Embryonic facial prominence (tissue), 1 donor: ENCODE results near the gene TMIGD2.
"Not testable (repeated sequence)": the region's sequence is repeated elsewhere in the genome, so short reads cannot be mapped to it uniquely, and the experiment has no call there.

ENCODE experiments used
- DNase-seq: peaks from one replicate; pipeline ENCODE4 v3.0.0-alpha.2; 2016; ENCODE audit errors: extremely low spot score

The TMIGD2 gene

DNA sequence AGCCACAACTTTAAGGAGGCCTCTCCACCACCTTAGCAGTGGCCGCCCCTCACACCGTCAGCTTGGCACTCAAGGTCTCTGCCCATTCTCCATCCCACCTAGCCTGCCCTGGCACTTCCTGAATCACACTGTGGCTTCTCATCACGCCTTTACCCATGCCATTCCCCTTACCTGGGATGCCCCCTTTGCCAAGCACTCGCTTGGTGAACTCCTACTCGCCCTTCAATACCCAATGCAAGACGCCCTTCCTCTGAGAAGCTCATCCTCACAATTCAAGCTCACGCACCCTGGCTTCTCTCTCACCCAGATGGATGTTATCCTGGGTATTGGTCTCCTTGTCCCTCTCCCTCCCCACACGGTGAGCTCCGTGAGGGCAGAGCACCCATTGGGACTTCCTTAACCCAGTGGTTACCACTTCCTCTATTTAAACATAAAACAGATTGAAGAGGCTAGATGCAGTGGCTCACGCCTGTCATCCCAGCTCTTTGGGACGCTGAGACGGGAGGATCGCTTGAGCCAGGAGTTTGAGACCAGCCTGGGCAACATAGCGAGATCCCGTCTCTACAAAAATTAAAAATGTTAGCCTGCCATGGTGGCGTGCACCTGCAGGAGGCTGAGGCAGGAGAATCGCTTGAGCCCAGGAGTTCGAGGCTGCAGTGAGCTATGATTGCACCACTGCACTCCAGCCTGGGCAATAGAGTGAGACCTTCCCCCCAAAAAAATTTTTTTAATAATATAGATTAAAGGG lies 35.8 kb downstream of the TMIGD2 start:
- DNase-seq = no peak

- DNase-seq = no peak
Measured at GRCh38 chr19:4264812-4265211, 37.4 kb downstream of the TMIGD2 start.

DNA sequence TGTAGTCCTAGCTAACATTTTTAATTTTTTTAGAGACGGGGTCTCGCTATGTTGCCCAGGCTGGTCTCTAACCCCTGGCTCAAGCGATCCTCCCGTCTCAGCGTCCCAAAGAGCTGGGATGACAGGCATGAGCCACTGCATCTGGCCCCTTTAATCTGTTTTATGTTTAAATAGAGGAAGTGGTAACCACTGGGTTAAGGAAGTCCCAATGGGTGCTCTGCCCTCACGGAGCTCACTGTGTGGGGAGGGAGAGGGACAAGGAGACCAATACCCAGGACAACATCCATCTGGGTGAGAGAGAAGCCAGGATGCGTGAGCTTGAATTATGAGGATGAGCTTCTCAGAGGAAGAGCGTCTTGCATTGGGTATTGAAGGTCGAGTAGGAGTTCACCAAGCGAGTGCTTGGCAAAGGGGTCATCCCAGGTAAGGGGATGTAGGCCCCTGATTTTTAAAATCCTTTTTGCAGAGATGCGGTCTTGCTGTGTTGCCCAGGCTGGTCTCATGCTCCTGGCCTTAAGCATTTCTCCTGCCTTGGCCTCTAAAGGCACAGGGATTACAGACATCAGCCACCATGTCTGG lies 41.5 kb downstream of the TMIGD2 start:
- DNase-seq = no peak

- DNase-seq = no peak
Measured at GRCh38 chr19:4258181-4258580, 44.0 kb downstream of the TMIGD2 start.

DNA sequence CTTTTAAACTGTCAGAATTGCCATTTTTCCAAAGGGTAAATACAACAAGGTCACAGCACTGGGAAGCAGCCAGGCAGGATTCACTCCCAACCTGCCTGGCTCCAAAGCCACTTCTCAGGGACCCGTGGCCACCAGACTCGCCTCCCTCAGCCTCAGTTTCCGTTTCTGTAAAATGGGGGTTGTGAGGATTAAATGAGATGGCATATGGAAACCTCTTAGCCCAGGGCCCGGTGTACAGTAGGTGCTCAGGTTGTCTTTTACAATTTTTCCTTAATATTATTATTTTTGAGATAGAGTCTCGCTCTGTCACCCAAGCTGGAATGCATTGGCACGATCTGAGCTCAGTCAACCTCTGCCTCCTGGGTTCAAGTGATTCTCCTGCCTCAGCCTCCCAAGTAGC lies 45.2 kb downstream of the TMIGD2 start:
- no peak for DNase-seq

DNA sequence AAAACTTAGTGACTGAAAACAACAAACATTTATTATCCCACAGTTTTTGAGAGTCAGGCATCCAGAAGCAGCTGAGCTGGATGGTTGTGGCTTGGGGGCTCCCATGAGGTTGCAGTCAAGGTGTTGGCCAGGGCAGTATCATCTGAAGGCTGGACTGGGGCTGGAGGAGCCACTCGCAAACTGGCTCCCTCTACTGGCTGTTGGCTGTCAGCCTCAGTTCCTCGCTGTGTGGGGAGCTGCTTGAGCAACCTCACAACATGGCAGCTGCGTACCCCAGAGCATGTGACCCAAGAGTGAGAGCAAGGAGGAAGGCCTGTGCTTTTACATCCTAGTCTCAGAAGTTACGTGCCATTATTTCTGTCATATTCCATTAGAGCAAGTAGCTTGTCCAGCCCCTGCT lies 45.6 kb downstream of the TMIGD2 start:
- no peak for DNase-seq

- peak; percentile 99 for DNase-seq
Measured at GRCh38 chr19:4246767-4247593, 55.2 kb downstream of the TMIGD2 start, which contains the start of gene YJU2. TSS of gene YJU2 (plus strand) at chr19:4247080. CDS start at chr19:4247147, 67 bp downstream.

GRCh38 chr19:4245938-4246337 lies 56.3 kb downstream of the TMIGD2 start:
- DNase-seq = not testable (repeated sequence)
